ENCODE measurements around the gene CILP. TPM values are rescaled to one million over a fixed set of nuclear protein-coding genes. Genes with fewer than 3 reads are reported as not detected.

The CILP gene
- total RNA-seq: not detected in 2 replicates

- TF ChIP-seq CTCF (IDR thresholded peaks at IDR 0.05; ENCODE audit: insufficient read depth, low read length, poor library complexity, severe bottlenecking): no peak
- Histone ChIP-seq H3K27me3 (ENCODE audit: control insufficient read depth, insufficient read depth, low read length) (no peaks in the 10 kb centered on the region), H3K36me3 (ENCODE audit: control insufficient read depth, insufficient read depth, low read length) (no peaks in the 10 kb centered on the region), H3K4me3 (ENCODE audit: low read depth, low read length) (no peak within 1 kb of the TSS)
- no peak for DNase-seq (ENCODE audit: low read depth)
Observed at GRCh38 chr15:65210770-65211481, at the start of gene CILP. CILP (minus strand) TSS chr15:65211473; CDS start chr15:65209755, 1,718 bp downstream.

- Histone ChIP-seq H3K36me3 (ENCODE audit: control insufficient read depth, insufficient read depth, low read length) (no peaks in the 10 kb centered on the region), H3K27me3 (ENCODE audit: control insufficient read depth, insufficient read depth, low read length) (no peaks in the 10 kb centered on the region), H3K4me3 (ENCODE audit: low read depth, low read length) (no peak overlapping the region)
- DNase-seq (ENCODE audit: low read depth): no peak
- no peak for TF ChIP-seq CTCF (IDR thresholded peaks at IDR 0.05; ENCODE audit: insufficient read depth, low read length, poor library complexity, severe bottlenecking)
Observed at GRCh38 chr15:65260968-65261367, 49.7 kb upstream of the CILP start.

GRCh38 chr15:65259367-65259797 is 48.1 kb upstream of the CILP start:
- Histone ChIP-seq H3K4me3 (ENCODE audit: low read depth, low read length) (no peak overlapping the region), H3K27me3 (ENCODE audit: control insufficient read depth, insufficient read depth, low read length) (no peaks in the 10 kb centered on the region), H3K36me3 (ENCODE audit: control insufficient read depth, insufficient read depth, low read length) (no peaks in the 10 kb centered on the region)
- no peak for DNase-seq (ENCODE audit: low read depth)
- no peak for TF ChIP-seq CTCF (IDR thresholded peaks at IDR 0.05; ENCODE audit: insufficient read depth, low read length, poor library complexity, severe bottlenecking)

- no peak for DNase-seq (ENCODE audit: low read depth)
- H3K36me3 ChIP-seq (ENCODE audit: control insufficient read depth, insufficient read depth, low read length): no peaks in the 10 kb centered on the region
- no peak for TF ChIP-seq CTCF (IDR thresholded peaks at IDR 0.05; ENCODE audit: insufficient read depth, low read length, poor library complexity, severe bottlenecking)
- no peak overlapping the region for H3K4me3 ChIP-seq (ENCODE audit: low read depth, low read length)
- H3K27me3 ChIP-seq (ENCODE audit: control insufficient read depth, insufficient read depth, low read length): no peaks in the 10 kb centered on the region
Observed at GRCh38 chr15:65258375-65259262, 47.3 kb upstream of the CILP start.

- no peak overlapping the region for H3K4me3 ChIP-seq (ENCODE audit: low read depth, low read length)
- H3K36me3 ChIP-seq (ENCODE audit: control insufficient read depth, insufficient read depth, low read length): no peaks in the 10 kb centered on the region
- no peak for TF ChIP-seq CTCF (IDR thresholded peaks at IDR 0.05; ENCODE audit: insufficient read depth, low read length, poor library complexity, severe bottlenecking)
- no peak for DNase-seq (ENCODE audit: low read depth)
- no peaks in the 10 kb centered on the region for H3K27me3 ChIP-seq (ENCODE audit: control insufficient read depth, insufficient read depth, low read length)
Observed at GRCh38 chr15:65255486-65256140, 44.3 kb upstream of the CILP start.
